A673 (cell line): ENCODE results near the gene CTU1. TPM values are rescaled to one million over a fixed set of nuclear protein-coding genes. Genes with fewer than 3 reads are reported as not detected.

ENCODE experiments used
- BruUV-seq: library from RNA; stranded (reverse); fragments of 400-500 nt; replicated peaks from 2 replicates; lab custom pipeline; 2021; lab: Mats Ljungman, UMichigan
- CTCF ChIA-PET: fragments of 300-600 bp; sonication (Branson Sonifier 250); formaldehyde crosslinking; loops from one replicate; lab custom pipeline; 2022; ENCODE audit warnings: antibody characterized with exemption; lab: Charles Lee
- POLR2A ChIA-PET: fragments of 300-600 bp; sonication (Branson Sonifier 250); formaldehyde crosslinking; loops from one replicate; lab custom pipeline; 2022; ENCODE audit warnings: antibody characterized with exemption; ENCODE audit not compliant: low non-redundant PET; lab: Charles Lee
- DNase-seq: peaks from one replicate; pipeline ENCODE4 v3.0.0-alpha.2; 2015; ENCODE audit warnings: low spot score
- H3K27ac ChIP-seq: fragments of 200-600 bp; sonication (generic); 2 replicates; pipeline ENCODE4 v1.5.1; 2016; ENCODE audit warnings: mixed run types, low read depth, mild to moderate bottlenecking, mixed read lengths, antibody characterized with exemption, low read length; ENCODE audit not compliant: poor library complexity, severe bottlenecking
- H3K27me3 ChIP-seq: fragments of 200-600 bp; sonication (generic); replicated peaks from 2 replicates; pipeline ENCODE4 v1.6.1; 2017; ENCODE audit warnings: mixed run types, low read depth, mild to moderate bottlenecking, mixed read lengths, antibody characterized with exemption, low read length; ENCODE audit not compliant: insufficient read depth, poor library complexity
- H3K36me3 ChIP-seq: fragments of 200-600 bp; sonication (generic); 2 replicates; pipeline ENCODE4 v1.6.1; 2016; ENCODE audit warnings: mixed run types, mild to moderate bottlenecking, mixed read lengths, antibody characterized with exemption, low read length; ENCODE audit not compliant: insufficient read depth, poor library complexity, severe bottlenecking
- H3K4me1 ChIP-seq: fragments of 200-600 bp; sonication (generic); 2 replicates; pipeline ENCODE4 v1.6.1; 2017; ENCODE audit warnings: mixed run types, mild to moderate bottlenecking, mixed read lengths, antibody characterized with exemption, low read length; ENCODE audit not compliant: insufficient read depth, poor library complexity, severe bottlenecking
- H3K4me3 ChIP-seq: fragments of 200-600 bp; sonication (generic); 2 replicates; pipeline ENCODE4 v1.5.1; 2016; ENCODE audit warnings: low read depth, mixed run types, mild to moderate bottlenecking, mixed read lengths, low read length; ENCODE audit not compliant: poor library complexity, severe bottlenecking
- H3K9me3 ChIP-seq: fragments of 200-600 bp; sonication (generic); 2 replicates; pipeline ENCODE4 v1.6.1; 2016; ENCODE audit warnings: mixed run types, low read depth, mild to moderate bottlenecking, mixed read lengths, antibody characterized with exemption, low read length; ENCODE audit not compliant: poor library complexity, severe bottlenecking
- EZH2 ChIP-seq: fragments of 200-600 bp; sonication (generic); IDR thresholded peaks from 2 replicates; pipeline ENCODE4 v1.6.1; 2017; ENCODE audit warnings: borderline replicate concordance, low read depth, mild to moderate bottlenecking, mixed read lengths, antibody characterized with exemption, low read length; ENCODE audit not compliant: poor library complexity, severe bottlenecking
- intact Hi-C: fragments of 100-400 bp; cut with micrococcal nuclease; formaldehyde crosslinking; loops from one replicate; pipeline ENCODE4 v1.10.0; 2022; ENCODE audit not compliant: unreplicated experiment
- total RNA-seq: library from RNA; stranded (reverse); gene quantifications from 2 replicates; pipeline ENCODE4 v1.2.3, GENCODE V29; 2021
- TF ChIP-seq, protein P1 (sequence below): fragments of 300-800, 200-600 bp; sonication (generic); conservative IDR thresholded peaks from 2 replicates; pipeline ENCODE4 v1.5.1; 2017; ENCODE audit warnings: low read depth, mild to moderate bottlenecking, antibody characterized with exemption, low read length, moderate library complexity, mixed read lengths

The CTU1 gene
- total RNA-seq, 1 experiment from 2014 or later: 13.4 TPM

DNA sequence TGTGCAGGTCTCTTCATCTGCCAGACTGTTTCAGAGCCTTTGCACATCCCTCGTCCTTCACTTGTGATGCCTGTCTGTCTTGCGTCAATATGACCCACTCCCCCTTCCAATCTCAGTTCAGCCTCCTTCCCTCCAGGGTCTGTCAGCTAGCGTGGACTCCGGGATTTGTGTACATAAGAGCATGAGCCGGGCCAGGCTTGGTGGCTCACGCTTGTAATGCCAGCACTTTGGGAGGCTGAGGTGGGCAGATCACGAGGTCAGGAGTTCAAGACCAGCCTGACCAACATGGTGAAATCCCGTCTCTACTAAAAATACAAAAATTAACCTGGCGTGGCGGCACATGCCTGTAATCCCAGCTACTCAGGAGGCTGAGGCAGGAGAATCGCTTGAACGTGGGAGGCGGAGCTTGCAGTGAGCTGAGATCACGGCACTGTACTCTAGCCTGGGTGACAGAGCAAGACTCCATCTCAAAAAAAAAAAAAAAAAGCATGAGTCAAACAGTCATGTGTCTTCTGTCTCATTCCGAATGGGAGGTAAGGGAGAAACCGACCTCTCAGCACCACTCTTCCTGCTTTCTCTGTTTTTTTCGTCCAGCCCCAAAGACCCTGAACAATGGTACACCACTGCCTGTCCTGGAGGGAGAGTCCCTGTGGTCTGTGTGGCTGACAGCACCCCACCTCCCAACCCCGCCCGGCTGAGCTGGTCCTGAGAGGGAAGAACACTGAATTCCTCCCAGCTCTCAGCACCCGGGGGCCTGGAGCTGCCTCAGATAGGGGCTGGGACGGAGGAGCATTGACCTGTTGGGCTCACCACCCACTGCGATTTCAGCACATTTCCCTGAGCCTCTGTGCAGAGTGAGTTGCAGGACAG is 14.1 kb upstream of the CTU1 start:
- Histone ChIP-seq H3K4me3 (no peak overlapping the region), H3K27ac (no peak overlapping the region), H3K9me3 (no peaks in the 10 kb centered on the region), H3K36me3 (no peaks in the 10 kb centered on the region), H3K4me1 (no peaks in the 10 kb centered on the region), H3K27me3 (peaks cover 5% of the 10 kb centered on the region)
- intact Hi-C loops: no loop called here
- TF ChIP-seq EZH2: no peak
- TF ChIP-seq, protein P1, sequence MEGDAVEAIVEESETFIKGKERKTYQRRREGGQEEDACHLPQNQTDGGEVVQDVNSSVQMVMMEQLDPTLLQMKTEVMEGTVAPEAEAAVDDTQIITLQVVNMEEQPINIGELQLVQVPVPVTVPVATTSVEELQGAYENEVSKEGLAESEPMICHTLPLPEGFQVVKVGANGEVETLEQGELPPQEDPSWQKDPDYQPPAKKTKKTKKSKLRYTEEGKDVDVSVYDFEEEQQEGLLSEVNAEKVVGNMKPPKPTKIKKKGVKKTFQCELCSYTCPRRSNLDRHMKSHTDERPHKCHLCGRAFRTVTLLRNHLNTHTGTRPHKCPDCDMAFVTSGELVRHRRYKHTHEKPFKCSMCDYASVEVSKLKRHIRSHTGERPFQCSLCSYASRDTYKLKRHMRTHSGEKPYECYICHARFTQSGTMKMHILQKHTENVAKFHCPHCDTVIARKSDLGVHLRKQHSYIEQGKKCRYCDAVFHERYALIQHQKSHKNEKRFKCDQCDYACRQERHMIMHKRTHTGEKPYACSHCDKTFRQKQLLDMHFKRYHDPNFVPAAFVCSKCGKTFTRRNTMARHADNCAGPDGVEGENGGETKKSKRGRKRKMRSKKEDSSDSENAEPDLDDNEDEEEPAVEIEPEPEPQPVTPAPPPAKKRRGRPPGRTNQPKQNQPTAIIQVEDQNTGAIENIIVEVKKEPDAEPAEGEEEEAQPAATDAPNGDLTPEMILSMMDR: no peak
- no TSS peak for BruUV-seq
- DNase-seq: no peak
- CTCF ChIA-PET: interaction anchor here (0.6 kb wide), 1 partner anchor 118 kb away, joined by 3 read pairs; no protein-coding TSS in a partner anchor
- POLR2A ChIA-PET: no interaction called here

DNA sequence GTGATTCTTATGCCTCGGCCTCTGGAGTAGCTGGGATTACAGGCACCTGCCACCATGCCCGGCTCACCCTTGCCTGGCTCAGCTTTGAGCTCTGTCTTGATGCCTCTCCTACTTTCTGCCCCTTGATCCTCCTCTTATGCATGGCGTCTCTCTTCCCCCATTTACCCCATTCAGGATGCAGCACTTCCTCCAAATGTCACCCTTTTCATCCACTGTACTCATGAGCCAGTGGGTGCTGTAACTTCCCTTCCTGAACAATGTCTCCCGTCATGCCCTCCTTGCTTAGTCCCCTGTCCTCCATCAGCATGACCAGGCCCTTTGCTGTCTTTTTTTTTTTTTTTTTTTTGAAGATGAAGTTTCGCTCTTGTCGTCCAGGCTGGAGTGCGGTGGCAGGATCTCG is 13.0 kb upstream of the CTU1 start:
- intact Hi-C loops: no loop called here
- H3K9me3 ChIP-seq: no peaks in the 10 kb centered on the region
- TF ChIP-seq EZH2: no peak
- TF ChIP-seq, protein P1: no peak
- no peaks in the 10 kb centered on the region for H3K4me1 ChIP-seq
- H3K27me3 ChIP-seq: peaks cover 13% of the 10 kb centered on the region
- no peak for DNase-seq
- ChIA-PET POLR2A (no interaction called here), CTCF (interaction anchor here (0.6 kb wide), 1 partner anchor 119 kb away, joined by 3 read pairs; no protein-coding TSS in a partner anchor)
- H3K36me3 ChIP-seq: no peaks in the 10 kb centered on the region
- H3K4me3 ChIP-seq: no peak overlapping the region
- no peak overlapping the region for H3K27ac ChIP-seq
- no TSS peak for BruUV-seq

- Histone ChIP-seq H3K4me3 (no peak overlapping the region), H3K9me3 (no peaks in the 10 kb centered on the region), H3K27me3 (peaks cover 12% of the 10 kb centered on the region), H3K4me1 (no peaks in the 10 kb centered on the region), H3K36me3 (no peaks in the 10 kb centered on the region), H3K27ac (no peak overlapping the region)
- no TSS peak for BruUV-seq
- ChIA-PET CTCF (no interaction called here), POLR2A (no interaction called here)
- DNase-seq: no peak
- intact Hi-C loops: no loop called here
- no peak for TF ChIP-seq EZH2
- TF ChIP-seq, protein P1: no peak
These were observed 12.0 kb upstream of the CTU1 start for GRCh38 chr19:51120160-51120559.
